ENCODE measurements around the gene TBPL2. TPM values are rescaled to one million over a fixed set of nuclear protein-coding genes. Genes with fewer than 3 reads are reported as not detected.
"Not testable (repeated sequence)": the region's sequence is repeated elsewhere in the genome, so short reads cannot be mapped to it uniquely, and the experiment has no call there.

TBPL2 gene
- polyA plus RNA-seq, 10 donors = 0.11 to 0.24 (median 0.18) TPM; not detected in 6

GRCh38 chr14:55441286-55441685, 870 bp upstream of the TBPL2 start:
- no peak for DNase-seq

- peak; percentile 25 to 55 (median 28) for DNase-seq
Measured at GRCh38 chr14:55438066-55438683, 2.2 kb downstream of the TBPL2 start.

- no peak for DNase-seq
Measured at GRCh38 chr14:55436931-55437330, 3.5 kb downstream of the TBPL2 start.

- DNase-seq = no peak
Measured at GRCh38 chr14:55436519-55436918, 3.9 kb downstream of the TBPL2 start.

- DNase-seq = no peak
Measured at GRCh38 chr14:55434805-55435174, 5.6 kb downstream of the TBPL2 start.

GRCh38 chr14:55433880-55434804, 6.3 kb downstream of the TBPL2 start:
- no peak for DNase-seq

GRCh38 chr14:55432628-55433027, 7.8 kb downstream of the TBPL2 start:
- no peak for DNase-seq

- peak in 2 of 3 donors; percentile 35 to 45 for DNase-seq
Measured at GRCh38 chr14:55430024-55430690, 10.3 kb downstream of the TBPL2 start.

GRCh38 chr14:55427439-55427838, 13.0 kb downstream of the TBPL2 start:
- no peak for DNase-seq

- no peak for DNase-seq
Measured at GRCh38 chr14:55426891-55427290, 13.5 kb downstream of the TBPL2 start.

GRCh38 chr14:55425091-55425490, 15.3 kb downstream of the TBPL2 start:
- no peak for DNase-seq

GRCh38 chr14:55423969-55424368, 16.4 kb downstream of the TBPL2 start:
- no peak for DNase-seq

- not testable (repeated sequence) for DNase-seq
Measured at GRCh38 chr14:55422338-55422737, 18.1 kb downstream of the TBPL2 start.

- no peak for DNase-seq
Measured at GRCh38 chr14:55419663-55420062, 20.8 kb downstream of the TBPL2 start.

- no peak for DNase-seq
Measured at GRCh38 chr14:55418411-55418810, 22.0 kb downstream of the TBPL2 start.

- DNase-seq = no peak
Measured at GRCh38 chr14:55417955-55418354, 22.5 kb downstream of the TBPL2 start.

- no peak for DNase-seq
Measured at GRCh38 chr14:55416866-55417265, 23.6 kb downstream of the TBPL2 start.

GRCh38 chr14:55414551-55414950, 25.9 kb downstream of the TBPL2 start:
- DNase-seq = no peak

GRCh38 chr14:55412676-55413075, 27.7 kb downstream of the TBPL2 start:
- DNase-seq = no peak

- peak; percentile 88 to 96 (median 90) for DNase-seq
Measured at GRCh38 chr14:55411426-55412389, 28.7 kb downstream of the TBPL2 start, which contains the start of gene ATG14. Gene ATG14, minus strand, starts transcription at chr14:55411830. Its CDS starts 8 bp downstream, at chr14:55411822.

- peak in 1 of 3 donors; percentile 12 for DNase-seq
Measured at GRCh38 chr14:55410876-55411275, 29.5 kb downstream of the TBPL2 start.
